ENCODE data around the gene LILRA5. TPM values are rescaled to one million over a fixed set of nuclear protein-coding genes. Genes with fewer than 3 reads are reported as not detected.
"Not testable (repeated sequence)": the region's sequence is repeated elsewhere in the genome, so short reads cannot be mapped to it uniquely, and the experiment has no call there.

Gene LILRA5
- total RNA-seq, 3 donors from 2014 or later: not detected

DNA sequence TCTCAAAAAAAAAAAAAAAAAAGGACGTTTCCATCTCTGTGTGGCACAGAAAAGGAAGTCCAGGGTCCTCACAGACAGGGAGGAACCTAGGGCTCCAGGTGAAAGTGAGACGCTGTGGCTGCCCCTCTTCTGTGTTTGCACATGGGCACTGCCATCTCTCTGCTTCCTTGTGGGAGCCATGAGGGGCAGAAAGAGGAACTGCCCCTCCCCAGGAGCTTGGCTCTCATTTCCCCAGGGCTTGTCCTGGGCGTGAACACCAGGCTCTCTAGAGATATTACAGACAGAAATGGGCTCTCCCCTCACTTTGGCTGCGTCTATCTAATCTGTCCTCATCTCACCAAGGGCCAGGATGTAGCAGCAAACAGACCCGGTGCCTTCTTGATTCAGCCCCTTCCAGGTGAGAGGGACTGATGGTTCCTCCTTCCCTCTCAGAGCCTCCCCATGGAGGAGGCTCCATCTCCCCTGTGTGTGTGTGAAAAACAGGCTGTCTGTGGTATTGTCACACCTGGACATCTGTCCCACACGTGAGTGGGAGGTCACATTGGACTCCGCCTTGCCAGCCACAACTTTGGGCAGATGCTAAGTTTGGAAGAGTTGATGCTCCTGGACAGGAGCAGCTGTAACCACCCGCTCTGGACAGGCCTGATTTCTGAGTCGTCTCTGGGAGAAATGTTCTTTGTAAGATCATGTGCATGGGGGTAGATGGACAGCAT is 26.8 kb upstream of the LILRA5 start:
- H3K4me3 Mint-ChIP-seq: no peak overlapping the region
- H3K27me3 Mint-ChIP-seq (ENCODE audit: low read depth): peaks cover 3% of the 10 kb centered on the region
- no peak for DNase-seq
- H3K4me1 Mint-ChIP-seq (ENCODE audit: low read depth): peaks cover 2% of the 10 kb centered on the region
- H3K9me3 Mint-ChIP-seq: no peaks in the 10 kb centered on the region
- ATAC-seq: no peak
- H3K36me3 Mint-ChIP-seq (ENCODE audit: insufficient read depth): no peaks in the 10 kb centered on the region

DNA sequence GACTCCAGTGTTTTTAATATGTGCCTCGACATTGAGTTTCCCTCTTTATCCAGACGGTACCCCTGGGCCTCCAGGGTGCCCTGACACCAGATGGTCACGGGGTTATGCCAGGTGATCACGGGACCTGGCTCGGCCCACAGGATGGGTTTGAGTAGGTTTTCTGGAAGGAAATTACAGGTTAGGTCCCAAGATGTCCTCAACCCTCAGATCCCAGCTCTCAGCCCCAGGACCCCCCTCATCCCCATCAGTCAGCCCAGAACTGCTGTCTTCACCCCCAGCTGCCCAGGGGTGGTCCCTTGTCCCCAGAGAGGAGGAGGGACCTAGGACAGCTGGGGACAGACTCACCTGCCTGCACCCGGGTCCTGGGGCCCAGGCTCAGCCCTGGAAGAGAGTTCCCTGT is 25.6 kb upstream of the LILRA5 start:
- Mint-ChIP-seq H3K36me3 (ENCODE audit: insufficient read depth) (no peaks in the 10 kb centered on the region), H3K27me3 (ENCODE audit: low read depth) (peaks cover 3% of the 10 kb centered on the region), H3K9me3 (no peaks in the 10 kb centered on the region), H3K4me1 (ENCODE audit: low read depth) (peaks cover 2% of the 10 kb centered on the region), H3K4me3 (no peak overlapping the region)
- DNase-seq (no peak), ATAC-seq (no peak)

DNA sequence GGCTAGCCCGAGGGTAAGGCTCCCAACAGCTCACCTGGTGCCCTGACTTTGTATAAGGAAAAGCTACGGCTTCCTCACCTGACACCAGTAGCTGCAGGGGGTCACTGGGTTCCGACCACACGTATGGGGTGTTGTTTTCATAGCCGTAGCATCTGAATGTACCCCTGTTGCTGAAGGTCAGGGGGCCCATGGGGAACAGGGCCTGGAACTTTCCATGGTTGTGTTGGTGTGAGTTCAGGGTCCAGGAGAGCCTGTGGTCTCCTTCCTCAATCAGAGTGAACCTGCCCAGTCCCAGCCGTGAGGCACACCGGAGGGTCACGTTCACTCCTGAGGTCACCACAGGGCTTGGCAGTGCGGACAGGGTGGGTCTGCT is 24.9 kb upstream of the LILRA5 start:
- Mint-ChIP-seq H3K9me3 (no peaks in the 10 kb centered on the region), H3K27me3 (ENCODE audit: low read depth) (peaks cover 3% of the 10 kb centered on the region)

DNA sequence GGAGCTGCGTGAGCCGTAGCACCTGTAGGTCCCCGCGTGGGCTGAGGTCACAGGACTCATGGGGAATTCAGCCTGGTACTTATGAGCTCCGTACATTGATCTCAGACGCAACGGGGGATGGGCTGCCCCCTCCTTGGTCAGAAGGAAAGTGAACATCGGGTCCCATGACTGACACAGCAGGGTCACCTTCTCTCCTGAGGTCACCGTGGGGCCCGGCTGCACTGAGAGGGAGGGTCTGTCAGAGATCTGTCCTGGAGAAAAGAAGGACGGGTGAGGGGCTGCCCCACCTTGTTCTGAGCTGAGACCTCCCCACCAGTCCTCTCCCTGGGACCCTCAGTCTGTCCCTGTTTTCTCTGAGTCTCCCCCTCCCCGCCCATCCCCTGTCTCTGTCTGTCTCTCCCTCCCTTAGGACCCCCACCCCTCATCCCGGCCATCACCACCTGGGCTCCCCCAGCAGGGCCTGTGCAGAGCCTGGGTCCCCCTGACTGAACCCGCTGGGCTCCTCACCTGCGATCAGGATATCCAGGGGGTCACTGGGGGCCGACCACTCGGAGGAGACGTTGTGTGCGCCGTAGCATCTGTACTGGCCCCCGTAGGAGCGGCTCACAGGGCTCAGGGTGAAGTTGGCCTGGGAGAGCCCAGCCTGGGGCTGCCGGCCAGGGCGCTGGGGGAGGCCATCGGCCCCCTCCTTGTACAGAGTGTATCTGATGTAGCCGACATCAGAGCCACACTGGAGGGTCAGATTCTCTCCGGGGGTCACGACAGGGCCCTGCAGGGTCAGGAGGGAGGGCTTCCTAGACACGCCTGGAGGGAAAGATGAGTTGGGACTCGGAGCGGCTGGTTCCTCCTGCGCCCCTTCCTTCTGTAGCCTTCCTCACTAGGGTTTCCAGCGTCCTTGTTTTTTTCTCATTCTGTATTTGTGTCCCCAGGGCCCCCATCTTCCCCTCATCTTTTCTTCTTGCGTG is 24.2 kb upstream of the LILRA5 start:
- H3K4me3 Mint-ChIP-seq: no peak overlapping the region
- peaks cover 2% of the 10 kb centered on the region for H3K4me1 Mint-ChIP-seq (ENCODE audit: low read depth)
- DNase-seq (no peak), ATAC-seq (no peak)
- H3K9me3 Mint-ChIP-seq: no peaks in the 10 kb centered on the region
- peaks cover 3% of the 10 kb centered on the region for H3K27me3 Mint-ChIP-seq (ENCODE audit: low read depth)
- no peaks in the 10 kb centered on the region for H3K36me3 Mint-ChIP-seq (ENCODE audit: insufficient read depth)

More for the DNA sequence above, 24.9 kb upstream of the LILRA5 start:
- H3K4me1 Mint-ChIP-seq (ENCODE audit: low read depth): peaks cover 2% of the 10 kb centered on the region
- no peak overlapping the region for H3K4me3 Mint-ChIP-seq
- H3K36me3 Mint-ChIP-seq (ENCODE audit: insufficient read depth): no peaks in the 10 kb centered on the region
- DNase-seq: no peak
- ATAC-seq: no peak

DNA sequence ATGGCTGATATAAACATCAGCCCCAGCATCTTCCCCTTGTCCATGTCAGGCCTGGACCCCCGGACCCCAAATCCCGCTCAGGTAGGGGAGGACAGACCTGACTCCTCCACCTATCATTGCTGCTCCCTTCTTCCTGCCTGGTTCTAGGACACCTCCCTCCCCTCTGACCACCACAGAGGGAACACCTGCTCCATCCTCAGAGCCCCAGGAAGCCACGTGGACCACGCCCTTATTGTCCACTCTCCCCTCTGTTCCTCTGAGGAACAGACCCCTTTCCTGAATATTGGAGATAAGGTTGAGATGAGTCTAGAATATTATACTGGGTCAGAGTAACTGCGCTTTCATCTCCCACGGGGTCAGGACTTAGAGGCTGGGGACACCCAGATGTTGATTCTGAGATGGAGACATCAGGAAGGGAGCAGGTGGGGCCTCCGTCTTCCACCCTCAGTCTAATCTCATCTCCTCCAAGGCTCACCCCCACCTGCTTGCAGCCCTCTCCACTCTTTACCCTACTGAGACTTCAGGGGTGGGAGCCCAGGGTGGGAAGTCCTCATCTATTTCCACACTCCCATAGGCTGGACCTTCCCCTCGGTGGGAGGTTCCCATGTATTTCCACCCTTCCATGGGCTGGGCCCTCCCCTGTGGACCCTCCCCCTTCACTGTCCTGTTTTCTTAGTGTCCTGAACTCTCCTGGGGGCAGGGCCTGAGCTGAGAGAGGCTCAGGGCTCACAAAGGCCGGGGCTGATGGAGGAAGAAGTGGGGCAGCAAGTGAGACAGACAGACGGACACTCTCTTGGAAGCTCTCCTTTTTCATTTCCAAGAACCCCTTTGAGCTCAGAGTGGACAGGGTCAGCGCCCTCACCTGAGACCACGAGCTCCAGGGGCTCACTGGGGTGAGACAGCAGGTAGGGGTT is 23.3 kb upstream of the LILRA5 start:
- H3K9me3 Mint-ChIP-seq: no peaks in the 10 kb centered on the region
- DNase-seq (no peak), ATAC-seq (no peak)
- H3K4me1 Mint-ChIP-seq (ENCODE audit: low read depth): peaks cover 2% of the 10 kb centered on the region
- H3K36me3 Mint-ChIP-seq (ENCODE audit: insufficient read depth): no peaks in the 10 kb centered on the region
- H3K4me3 Mint-ChIP-seq: no peak overlapping the region
- H3K27me3 Mint-ChIP-seq (ENCODE audit: low read depth): peaks cover 3% of the 10 kb centered on the region

DNA sequence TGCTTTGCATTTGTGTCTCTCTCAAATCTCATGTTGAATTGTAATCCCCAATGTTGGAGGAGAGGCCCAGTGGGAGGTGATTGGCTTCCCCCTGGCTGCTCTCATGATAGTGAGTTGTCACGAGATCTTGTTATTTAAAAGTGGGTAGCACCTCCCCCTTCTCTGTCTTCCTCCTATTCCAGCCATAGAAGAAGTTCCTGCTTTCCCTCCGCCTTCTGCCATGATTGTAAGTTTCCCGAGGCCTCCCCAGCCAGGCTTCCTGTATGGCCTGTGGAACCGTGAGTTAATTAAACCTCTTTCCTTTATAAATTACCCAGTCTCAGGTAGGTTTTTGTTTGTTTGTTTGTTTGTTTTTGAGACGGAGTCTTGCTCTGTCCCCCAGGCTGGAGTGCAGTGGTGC is 22.2 kb upstream of the LILRA5 start:
- Mint-ChIP-seq H3K27me3 (ENCODE audit: low read depth) (peaks cover 3% of the 10 kb centered on the region), H3K9me3 (no peaks in the 10 kb centered on the region), H3K4me3 (no peak overlapping the region), H3K4me1 (ENCODE audit: low read depth) (peaks cover 2% of the 10 kb centered on the region), H3K36me3 (ENCODE audit: insufficient read depth) (no peaks in the 10 kb centered on the region)
- DNase-seq: no peak
- ATAC-seq: no peak

DNA sequence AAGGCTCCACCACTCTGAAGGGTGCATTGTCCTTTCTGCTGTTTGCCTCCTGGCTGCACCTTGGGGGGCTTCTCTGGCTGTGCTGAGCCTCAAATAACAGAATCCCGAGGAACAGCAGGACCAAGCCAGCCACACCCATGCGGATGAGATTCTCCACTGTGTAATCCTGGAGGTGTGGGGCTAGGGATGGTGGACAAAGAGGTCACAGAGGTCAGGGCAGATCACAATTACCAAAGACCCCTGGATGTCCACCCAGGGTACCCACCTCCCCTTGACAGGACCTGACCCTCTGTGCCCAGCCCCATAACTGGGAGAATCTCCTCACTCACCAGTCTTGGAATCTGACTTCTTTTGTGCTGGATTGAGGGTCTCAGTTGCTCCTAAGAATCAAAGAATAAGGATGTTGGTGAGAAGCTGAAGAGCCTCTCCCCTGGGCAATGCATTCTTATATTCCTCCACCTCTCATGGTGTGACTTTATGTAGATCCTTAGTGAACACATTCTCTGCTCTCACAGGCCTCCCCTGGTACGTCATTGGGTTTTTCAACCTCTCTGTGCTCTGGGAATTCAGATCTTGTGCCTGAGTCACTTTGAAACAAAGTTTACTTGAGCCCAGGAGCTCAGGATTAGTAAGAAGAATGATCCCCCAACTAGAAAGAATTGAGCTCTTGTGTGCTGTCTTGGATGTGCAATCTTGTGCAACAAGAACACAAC is 20.8 kb upstream of the LILRA5 start:
- peaks cover 3% of the 10 kb centered on the region for H3K4me1 Mint-ChIP-seq (ENCODE audit: low read depth)
- DNase-seq (no peak), ATAC-seq (no peak)
- peaks cover 3% of the 10 kb centered on the region for H3K27me3 Mint-ChIP-seq (ENCODE audit: low read depth)
- no peaks in the 10 kb centered on the region for H3K36me3 Mint-ChIP-seq (ENCODE audit: insufficient read depth)
- no peak overlapping the region for H3K4me3 Mint-ChIP-seq
- H3K9me3 Mint-ChIP-seq: no peaks in the 10 kb centered on the region

DNA sequence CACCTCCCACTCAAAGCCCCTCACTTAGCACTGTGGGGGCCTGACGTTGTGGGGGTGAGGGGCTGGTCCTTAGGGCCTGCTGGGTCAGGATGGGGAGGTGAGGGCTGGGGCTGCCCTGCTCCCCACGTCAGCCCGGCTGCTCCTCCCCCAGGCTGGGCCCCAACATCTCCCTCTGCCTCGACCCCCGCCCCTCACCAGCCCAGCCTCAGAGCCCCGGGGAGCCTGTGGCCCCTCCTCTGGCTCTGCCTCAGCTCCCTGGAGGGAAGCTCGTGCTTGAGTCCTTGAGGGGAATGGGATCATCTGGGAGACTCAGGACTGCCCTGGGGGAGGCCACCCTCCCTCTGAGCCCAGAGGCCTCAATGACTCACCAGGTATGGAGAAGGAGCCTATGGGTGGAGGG is 19.2 kb upstream of the LILRA5 start:
- no peaks in the 10 kb centered on the region for H3K36me3 Mint-ChIP-seq (ENCODE audit: insufficient read depth)
- no peak overlapping the region for H3K4me3 Mint-ChIP-seq
- peaks cover 17% of the 10 kb centered on the region for H3K4me1 Mint-ChIP-seq (ENCODE audit: low read depth)
- no peak for DNase-seq
- no peaks in the 10 kb centered on the region for H3K9me3 Mint-ChIP-seq
- ATAC-seq: no peak
- H3K27me3 Mint-ChIP-seq (ENCODE audit: low read depth): peaks cover 3% of the 10 kb centered on the region

DNA sequence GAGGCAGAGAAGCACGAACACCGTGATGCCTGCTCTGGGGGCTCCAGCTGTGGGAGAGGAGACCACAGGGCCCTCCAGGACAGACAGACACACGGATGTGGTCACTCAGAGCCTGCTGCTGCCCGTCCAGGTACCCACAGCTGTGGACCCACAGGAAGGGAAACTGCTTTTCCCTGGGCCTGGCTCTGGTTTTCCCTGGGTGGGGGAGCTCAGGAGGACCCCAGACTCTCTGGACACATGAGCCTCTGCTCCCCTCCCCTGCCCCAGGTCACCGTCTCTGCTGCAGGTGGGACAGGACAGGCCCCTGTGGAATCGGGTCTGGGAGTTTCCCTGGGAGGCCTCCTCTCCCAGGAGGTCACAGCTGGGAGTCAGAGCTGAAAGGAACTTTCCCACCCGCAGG is 18.7 kb upstream of the LILRA5 start:
- H3K9me3 Mint-ChIP-seq: no peaks in the 10 kb centered on the region
- no peak for ATAC-seq

DNA sequence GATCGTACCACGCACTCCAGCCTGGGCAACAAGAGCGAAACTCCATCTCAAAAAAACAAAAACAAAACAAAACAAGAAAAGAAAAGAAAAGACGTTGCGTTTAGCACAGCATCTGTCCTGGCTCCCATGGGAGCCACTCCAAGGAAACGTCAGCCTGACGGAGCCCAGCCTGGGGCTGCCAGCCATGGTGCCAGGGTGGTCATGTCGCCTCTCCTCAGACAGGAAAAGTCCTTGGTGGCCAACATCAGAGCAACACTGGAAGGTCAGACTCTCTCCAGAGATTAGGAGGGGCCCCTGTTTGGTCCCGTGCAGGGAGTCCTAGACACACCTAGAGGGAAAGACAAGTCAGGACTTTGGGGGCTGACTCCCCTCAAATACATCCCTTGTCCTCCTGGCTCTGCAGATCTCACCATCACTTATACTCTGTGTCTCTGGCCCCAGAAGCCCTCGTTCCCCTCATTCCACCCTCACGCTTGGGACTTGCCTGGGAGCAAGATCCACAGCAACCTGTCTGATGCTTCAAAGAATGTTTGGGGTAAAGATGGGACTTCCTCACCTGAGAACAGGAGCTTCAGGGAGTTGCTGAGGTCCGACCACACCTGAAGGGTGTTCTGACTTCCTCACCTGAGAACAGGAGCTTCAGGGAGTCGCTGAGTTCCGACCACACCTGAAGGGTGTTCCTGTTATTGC is 16.7 kb upstream of the LILRA5 start:
- H3K4me1 Mint-ChIP-seq (ENCODE audit: low read depth): peaks cover 29% of the 10 kb centered on the region
- H3K4me3 Mint-ChIP-seq: no peak overlapping the region
- ATAC-seq: no peak
- peaks cover 4% of the 10 kb centered on the region for H3K27me3 Mint-ChIP-seq (ENCODE audit: low read depth)
- DNase-seq: no peak
- no peaks in the 10 kb centered on the region for H3K9me3 Mint-ChIP-seq
- H3K36me3 Mint-ChIP-seq (ENCODE audit: insufficient read depth): no peaks in the 10 kb centered on the region

More for the DNA sequence above, 18.7 kb upstream of the LILRA5 start:
- Mint-ChIP-seq H3K36me3 (ENCODE audit: insufficient read depth) (no peaks in the 10 kb centered on the region), H3K27me3 (ENCODE audit: low read depth) (peaks cover 3% of the 10 kb centered on the region), H3K4me3 (no peak overlapping the region), H3K4me1 (ENCODE audit: low read depth) (peaks cover 21% of the 10 kb centered on the region)
- DNase-seq: no peak

DNA sequence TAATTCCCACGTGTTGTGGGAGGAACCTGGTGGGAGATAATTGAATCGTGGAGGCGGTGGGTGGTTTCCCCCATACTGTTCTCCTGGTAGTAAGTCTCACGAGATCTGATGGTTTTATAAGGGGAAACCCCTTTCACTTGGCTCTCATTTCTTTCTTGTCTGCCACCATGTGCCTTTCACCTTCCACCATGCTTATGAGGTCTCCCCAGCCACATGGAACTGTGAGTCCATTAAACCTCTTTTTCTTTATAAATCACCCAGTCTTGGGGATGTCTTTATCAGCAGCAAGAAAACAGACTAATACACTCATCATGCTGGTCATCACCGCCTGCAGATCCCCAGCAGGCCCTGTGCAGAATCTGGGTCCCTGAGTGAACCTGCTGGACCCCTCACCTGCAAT is 15.8 kb upstream of the LILRA5 start:
- not testable (repeated sequence) for ATAC-seq; H3K9me3 Mint-ChIP-seq; H3K36me3 Mint-ChIP-seq (ENCODE audit: insufficient read depth); H3K27me3 Mint-ChIP-seq (ENCODE audit: low read depth); DNase-seq; H3K4me3 Mint-ChIP-seq
- H3K4me1 Mint-ChIP-seq (ENCODE audit: low read depth): peaks cover 29% of the 10 kb centered on the region

DNA sequence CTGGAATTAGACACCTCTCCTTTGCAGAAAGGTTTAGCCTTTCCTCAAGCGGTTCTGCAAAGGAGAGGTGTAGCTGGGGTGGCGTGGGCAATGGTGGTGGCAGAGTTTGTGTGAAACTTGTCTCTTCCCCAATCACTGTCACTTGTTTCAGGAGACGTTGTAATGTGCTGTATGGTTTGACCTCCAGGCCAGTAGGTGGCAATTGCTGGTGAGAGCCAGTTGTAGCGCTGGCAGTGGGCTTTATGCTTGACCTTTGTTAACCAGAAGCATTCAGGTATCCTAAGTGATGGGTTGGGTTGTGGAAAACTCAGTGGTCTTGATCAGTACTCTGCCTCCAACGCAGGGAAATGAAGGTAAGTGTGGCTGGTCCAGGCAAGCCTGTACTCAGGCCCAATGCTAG is 12.7 kb upstream of the LILRA5 start:
- no peak overlapping the region for H3K4me3 Mint-ChIP-seq
- peaks cover 12% of the 10 kb centered on the region for H3K27me3 Mint-ChIP-seq (ENCODE audit: low read depth)
- DNase-seq: no peak
- H3K9me3 Mint-ChIP-seq: no peaks in the 10 kb centered on the region
- H3K36me3 Mint-ChIP-seq (ENCODE audit: insufficient read depth): no peaks in the 10 kb centered on the region
- H3K4me1 Mint-ChIP-seq (ENCODE audit: low read depth): peaks cover 29% of the 10 kb centered on the region
- no peak for ATAC-seq

DNA sequence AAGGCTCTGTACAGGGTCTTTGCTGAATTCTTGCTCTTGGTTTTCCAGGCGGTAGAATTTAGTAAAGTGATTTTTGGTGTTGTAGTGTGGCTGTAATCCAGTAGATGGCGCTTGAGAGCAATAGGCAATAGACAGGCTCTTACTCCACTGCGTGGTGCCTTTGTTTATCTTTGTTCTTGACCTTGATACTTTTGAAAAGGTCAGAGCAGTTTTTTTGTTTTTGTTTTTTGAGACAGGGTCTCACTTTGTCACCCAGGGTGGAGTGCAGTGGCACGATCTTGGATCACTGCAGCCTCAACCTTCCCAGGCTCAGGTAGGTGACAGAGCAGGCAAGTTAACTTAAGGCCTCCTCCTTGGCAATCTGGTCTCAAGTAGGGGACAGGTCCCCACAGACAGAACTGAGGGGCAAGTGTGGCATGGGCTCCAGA is 12.2 kb upstream of the LILRA5 start:
- no peaks in the 10 kb centered on the region for H3K9me3 Mint-ChIP-seq
- DNase-seq (peak; percentile 44), ATAC-seq (peak; percentile 60 to 71)
- H3K36me3 Mint-ChIP-seq (ENCODE audit: insufficient read depth): no peaks in the 10 kb centered on the region
- peaks cover 29% of the 10 kb centered on the region for H3K4me1 Mint-ChIP-seq (ENCODE audit: low read depth)
- peaks cover 13% of the 10 kb centered on the region for H3K27me3 Mint-ChIP-seq (ENCODE audit: low read depth)
- no peak overlapping the region for H3K4me3 Mint-ChIP-seq
